Right hindlimb (tissue), 1 donor: Measurements from ENCODE around the gene STARD3.

Experiments
- DNase-seq: peaks from one replicate; pipeline ENCODE4 v3.0.0-alpha.2; 2018

STARD3 gene

DNA sequence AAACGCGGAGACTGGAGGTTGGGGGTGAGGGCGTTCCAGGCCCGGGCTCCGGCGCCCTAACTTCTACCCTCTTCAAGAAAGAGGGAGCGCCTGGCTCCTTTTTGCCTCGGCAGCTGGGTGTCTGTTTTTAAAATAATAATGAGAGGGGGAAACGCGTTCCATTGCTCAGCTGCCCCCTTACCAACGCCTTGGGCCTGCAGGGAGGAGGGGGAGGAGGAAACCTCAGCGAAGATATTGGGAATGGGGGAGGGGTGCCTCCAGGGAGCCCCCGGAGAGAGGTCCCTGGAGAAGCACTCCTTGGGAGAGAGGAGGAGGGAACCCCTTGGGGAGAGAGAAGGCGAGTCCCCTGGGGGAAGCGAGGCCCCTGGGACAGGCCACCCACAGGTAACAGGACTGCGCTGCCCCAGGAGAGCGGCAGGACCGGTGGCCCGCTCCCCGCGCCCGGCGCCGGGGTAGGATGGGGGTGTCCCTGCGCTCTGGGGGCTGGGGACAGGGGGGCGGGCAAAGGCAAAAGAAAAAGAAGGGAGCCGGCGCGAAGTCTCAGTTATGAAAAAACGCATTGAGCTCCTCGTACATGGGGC lies 31.9 kb upstream of the STARD3 start:
- DNase-seq = no peak

DNA sequence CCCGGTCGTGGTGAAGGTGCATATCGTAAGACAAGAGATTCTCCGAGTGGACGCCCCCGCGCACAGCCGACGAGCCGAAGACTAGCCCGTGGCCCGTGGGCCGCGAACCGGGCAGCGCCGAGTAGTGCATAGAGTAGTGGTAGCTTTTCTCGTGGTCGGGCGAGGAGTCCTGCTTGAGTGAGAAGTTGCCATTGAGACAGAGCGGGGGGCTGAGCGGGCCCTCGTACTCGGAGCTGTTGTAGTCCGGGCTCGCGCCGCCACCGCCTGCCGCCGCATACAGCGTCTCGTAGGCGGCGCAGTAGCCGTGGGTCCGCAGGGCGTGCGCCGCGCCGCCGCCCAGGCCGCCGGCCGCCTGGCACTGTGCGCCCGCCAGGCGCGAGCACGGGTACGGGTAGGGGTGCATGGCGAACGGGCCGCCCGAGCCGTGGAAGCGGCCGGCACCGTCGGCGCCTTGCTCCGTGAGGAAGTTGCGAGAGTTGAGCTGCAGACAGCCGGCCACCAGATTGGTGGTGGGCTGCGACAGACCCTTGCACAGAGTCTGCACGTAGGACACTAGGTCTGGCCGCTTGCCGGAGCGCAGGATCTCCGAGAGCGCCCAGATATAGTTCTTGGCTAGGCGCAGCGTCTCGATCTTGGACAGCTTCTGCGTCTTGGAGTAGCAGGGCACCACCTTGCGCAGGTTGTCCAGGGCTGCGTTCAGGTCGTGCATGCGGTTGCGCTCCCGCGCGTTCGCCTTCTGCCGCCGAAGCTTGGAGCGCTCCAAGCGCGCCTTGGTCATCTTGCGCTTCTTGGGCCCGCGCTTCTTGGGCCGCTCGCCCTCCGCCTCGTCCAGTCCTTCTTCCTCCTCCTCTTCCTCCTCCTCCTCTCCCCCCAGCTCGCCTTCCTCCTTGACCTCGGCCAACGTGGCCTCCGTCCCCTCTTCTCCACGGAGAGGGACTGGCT lies 31.2 kb upstream of the STARD3 start:
- DNase-seq = no peak

DNA sequence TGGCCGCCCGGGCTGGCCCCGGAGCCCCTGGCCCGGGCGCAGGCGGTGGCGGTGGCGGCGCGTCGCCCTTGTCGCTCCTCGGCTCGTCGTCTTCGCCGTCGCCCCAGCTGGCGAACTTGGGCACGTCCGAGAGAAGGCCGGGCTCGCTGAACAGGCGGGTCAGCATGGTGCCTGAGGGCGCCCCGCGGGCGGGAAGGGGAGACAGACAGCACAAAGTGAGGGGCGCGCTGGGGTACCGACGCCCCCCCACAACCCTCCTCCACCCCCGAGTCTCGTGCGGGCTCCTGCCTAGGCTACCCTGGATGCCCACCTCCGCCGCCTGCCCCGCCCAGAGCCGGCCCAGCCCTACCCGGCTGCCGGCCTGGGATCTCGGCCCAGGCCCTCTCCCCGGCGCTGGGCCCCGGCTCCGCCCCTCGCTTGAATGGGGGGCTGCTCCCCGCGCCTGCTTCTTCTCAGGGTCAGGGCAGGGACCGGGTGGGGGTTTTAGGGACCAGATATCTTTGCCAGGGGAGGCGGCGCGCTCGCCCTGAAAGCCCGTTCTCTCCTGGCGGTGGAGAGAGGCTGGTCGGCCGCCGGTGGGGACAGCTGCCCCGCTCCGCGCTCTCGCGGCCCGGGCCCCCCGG lies 30.4 kb upstream of the STARD3 start:
- DNase-seq = no peak

DNA sequence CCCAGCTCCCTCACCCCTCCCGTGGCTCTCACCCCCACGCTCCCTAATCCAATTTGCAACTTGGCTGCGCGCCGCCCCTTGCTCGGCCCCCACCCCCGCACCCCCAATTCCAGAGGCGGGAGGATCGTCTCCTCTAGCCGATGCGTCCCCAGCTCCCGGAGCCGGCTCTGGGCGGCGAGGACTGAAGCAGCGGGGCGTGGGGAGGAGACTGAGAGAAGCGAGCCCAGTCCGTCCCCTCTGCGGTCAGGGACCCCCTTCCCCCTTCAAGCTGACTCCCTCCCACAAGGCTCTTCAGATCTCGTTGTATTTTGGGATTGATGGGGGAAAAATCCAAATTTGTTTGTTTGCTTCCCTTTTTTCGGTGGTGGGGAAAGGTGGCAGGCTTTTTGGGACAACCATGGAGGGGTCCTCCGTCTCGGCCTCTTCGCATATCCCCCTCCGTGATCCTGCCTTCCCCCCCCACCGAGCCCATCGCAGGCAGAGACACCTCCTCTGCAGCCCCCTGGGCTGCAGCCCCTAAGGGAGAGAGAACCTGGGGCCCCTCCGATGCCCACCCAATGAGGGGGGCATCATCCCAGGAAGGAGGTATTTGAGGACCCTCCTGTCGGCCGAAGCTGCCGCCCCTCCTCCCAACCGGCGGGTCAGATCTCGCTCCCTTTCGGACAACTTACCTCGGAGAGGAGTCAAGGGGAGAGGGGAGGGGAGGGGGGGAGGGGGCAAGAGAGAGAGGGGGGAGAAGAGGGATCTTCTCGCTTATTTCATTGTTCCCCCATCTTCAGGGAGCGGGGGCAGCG lies 29.7 kb upstream of the STARD3 start:
- no peak for DNase-seq

DNA sequence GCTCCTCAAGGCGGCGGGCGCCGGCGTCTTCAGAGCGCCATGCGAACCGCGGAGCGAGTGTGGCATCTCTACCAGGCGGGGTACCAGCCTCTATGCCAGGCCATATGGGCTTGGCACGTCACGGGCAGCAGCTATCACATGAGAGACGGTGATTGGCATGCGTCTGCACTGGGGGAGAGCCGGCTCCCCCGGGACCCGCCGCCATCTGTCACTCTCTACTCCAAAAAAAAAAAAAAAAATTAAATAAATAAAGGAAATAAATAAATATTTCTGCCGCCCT lies 29.2 kb upstream of the STARD3 start, which contains the start of gene NEUROD2:
Gene NEUROD2, minus strand, starts transcription at position 70 of the 280 bp plus-strand sequence. CDS start 1,321 bp downstream, outside the sequence.
- no peak for DNase-seq

DNA sequence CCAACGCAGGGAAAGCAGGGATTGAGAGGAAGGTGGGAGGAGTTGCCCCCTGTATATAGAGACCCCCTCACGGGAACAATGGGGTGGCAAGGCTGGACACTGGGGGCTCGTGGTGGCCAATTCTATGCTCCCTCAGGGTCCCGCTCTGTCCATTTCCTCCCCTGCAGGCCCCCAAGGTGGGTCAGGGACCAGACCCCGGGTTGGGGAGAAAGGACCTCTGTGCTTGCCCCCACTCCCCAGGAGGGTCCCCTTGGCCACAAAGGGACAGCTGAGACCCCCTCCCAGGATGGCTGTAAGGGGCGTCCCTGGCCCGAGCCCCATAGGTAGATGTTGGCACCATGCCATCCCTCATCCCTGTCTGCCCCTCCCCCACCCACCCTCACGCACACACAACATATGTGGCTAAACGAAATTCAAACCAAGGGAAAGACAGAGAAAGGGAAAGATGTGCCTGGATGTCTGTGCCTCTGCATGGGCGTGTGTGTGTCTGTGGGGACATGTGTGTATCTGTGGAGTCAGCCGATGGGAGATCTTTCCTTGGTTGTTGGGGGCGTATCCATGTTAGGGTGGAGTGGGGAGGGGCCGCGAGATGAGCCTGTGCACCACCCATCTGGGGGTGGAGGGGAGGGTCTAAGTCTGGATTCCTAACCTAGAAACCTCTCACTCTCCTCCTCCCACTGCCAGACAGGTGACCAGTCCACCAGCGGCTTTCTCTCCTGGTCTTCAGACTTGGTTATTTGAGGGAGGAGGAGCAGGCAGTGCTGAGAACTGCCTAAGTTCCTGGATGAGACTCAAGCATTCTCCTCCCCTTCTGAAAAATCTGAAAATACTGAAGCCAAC lies 28.6 kb upstream of the STARD3 start:
- no peak for DNase-seq

DNA sequence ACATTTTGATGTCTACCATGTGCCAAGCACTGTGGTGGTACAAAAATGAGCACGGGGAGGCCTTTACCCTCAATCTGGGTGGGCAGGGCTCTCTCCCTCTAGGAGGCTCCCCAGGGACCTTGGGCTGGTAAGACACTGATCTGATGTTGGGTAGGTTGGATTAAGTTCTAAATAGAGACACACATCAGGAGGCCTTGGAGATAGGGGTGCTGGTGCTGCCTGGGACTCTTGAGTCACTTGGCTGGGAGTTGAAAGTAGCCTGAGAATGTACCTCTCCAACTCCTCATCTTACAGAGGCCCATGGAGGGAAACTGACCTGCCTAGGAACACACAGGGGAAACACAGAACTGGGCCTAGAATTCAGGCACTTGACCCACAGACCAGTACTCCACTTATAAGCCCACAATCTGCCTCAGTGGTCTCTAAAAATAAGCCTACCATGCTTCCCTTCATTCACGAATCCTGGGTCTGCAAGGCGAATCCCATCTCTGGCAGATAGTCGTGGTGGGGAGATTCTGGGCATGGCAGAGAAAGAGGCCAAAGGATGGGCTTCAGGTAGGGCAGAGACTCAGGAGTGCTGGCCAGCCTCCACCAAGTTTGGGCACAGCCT lies 27.4 kb upstream of the STARD3 start:
- no peak for DNase-seq

DNA sequence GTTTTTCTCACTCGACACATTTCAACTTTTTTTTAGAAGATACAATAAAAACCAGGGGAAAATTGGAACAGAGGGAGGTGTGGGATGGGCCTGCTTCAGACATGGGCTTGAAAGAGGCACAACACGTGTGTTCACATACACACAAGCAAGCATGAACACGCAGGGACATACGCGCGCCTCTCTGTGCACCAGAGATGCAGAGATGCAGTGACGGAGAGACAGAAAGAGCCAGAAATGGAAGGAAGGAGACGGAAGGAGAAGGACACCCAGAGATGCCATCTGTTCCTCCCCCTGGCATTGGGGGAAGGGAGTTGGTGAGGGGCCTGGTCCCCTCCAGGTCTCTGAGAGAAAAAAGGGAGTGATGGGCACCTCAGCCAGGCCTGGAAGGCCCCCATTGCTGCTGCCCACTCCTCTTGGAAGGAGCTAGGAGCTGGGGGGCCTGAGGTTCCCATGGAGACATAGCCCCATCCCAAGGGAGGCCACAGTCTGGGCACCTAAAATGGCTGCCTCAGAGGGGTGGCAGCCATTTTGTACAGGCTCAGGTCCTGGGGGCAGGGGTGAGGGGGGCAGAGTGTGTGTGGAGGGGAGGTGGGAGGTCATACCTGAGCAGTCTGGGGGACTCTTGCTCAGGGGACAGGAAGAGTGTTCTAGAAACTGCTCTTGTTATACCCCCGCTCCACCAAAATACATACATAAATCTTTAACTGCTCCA lies 25.4 kb upstream of the STARD3 start:
- DNase-seq = no peak

DNA sequence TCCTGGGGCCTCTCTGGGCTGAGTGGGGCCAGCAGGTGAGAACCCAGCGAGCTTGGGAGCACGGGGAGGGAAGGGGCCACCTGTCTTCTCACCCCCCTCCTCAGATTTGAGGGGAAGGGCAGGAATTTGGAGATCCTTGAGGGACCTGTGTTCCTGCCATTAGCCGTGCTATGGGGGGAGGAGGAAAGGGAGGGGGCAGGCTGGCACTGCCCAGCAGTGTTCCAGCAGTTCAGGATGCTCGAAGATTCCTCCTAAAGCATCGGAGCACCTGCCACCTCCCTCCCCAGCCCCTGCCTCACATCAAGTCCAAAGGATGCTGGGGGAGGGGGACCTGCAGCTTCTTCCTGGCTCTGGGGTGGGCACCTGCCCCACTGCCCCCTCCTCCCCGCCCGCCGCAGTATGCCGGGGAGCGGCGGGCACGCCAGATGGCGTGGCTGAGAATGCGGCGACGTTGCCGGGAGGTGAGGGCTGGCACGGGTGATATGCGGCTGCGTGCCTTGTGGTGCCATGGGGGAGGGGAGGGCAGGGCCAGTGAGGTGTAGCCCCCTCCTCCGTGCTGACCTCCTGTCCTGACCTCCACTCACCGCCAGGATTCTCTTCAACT lies 24.6 kb upstream of the STARD3 start:
- no peak for DNase-seq

DNA sequence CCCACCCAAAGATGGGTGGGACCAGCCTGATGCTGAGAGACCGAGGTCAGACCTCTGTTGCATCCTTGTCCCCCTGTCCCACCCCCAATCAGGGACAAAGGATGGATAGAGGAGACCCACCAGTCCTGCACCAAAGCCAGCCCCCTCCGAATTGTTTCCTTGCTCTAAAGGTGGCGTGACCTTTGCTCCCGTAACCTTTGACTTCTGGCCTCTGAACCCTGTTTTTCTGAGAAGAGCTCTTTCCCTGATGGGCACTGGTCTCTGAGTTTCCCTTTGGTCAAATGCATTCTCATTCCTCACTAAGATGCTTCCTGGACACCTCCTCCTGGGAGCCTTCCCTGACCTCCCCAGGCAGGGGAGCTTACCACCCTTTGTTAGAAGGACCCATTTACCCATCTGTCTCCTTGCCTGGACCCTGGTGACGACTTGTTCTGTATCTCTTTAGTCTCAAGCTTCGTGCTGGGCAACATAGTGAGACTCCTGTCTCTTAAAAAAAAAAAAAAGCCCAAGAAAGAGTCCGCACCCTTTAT lies 23.9 kb upstream of the STARD3 start:
- DNase-seq = no peak

DNA sequence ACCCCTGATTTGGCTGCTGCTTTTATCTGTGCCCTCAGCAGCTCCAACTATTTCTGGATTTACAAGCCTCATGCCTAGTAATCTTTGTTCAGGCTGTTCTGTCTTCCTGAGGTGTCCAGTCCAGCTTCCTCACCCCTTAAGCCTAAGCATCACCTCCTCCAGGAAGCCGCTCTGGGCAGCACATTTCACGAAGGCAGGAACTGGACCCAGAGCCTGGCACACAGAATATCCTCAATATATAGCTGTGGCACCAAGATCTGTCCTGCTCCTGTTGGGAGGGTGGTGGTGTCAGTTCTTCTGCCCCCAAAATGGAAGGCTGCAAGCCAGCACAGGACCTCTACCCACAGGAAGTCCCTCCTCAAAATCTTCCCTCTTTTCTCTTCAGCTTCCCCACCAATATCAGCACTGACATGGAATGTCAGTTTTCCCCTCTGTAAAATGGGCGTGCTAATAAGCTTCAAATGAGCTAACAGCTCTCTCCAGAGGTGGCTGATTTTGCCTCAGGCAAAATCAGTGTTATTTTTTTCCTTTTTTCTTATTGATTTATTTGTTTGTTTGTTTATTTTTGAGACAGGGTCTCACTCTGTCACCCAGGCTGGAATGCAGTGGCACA lies 22.3 kb upstream of the STARD3 start:
- DNase-seq = no peak

DNA sequence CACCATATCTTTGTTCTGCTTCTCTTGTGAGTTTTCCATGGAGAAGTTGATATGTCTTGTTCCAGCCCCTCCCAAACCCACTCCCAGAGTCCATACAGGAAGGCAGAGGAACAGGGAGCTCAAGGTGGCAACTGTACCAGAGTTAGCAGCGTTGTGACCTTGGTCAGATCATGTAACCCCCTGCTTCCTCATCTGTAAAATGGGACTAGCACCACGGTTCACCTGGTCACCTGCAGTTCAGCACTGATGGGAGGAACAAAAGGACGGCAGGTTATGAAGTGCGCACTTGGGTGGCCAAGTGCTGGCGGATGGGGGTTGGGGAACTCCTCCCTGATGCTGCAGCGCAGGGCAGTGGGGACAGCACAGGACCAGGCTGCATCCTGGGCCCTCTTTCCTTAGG lies 21.5 kb upstream of the STARD3 start:
- no peak for DNase-seq

DNA sequence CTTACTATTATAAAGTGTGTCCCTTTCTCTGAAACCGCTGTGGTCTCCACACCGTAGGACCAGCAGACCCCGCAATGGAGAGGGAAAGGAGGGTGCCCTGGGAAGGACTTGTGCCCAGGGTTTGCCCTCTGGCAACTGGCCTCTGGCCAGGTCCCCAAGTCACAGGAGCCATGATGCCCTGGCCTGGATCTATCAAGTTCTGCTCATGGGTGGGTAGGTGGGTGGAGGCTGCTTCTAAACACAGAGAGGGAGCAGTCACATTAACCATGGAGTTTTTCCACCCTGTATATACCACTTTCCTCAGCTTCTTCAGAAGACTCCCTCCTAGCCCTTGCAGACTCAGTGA lies 19.9 kb upstream of the STARD3 start:
- DNase-seq = no peak

DNA sequence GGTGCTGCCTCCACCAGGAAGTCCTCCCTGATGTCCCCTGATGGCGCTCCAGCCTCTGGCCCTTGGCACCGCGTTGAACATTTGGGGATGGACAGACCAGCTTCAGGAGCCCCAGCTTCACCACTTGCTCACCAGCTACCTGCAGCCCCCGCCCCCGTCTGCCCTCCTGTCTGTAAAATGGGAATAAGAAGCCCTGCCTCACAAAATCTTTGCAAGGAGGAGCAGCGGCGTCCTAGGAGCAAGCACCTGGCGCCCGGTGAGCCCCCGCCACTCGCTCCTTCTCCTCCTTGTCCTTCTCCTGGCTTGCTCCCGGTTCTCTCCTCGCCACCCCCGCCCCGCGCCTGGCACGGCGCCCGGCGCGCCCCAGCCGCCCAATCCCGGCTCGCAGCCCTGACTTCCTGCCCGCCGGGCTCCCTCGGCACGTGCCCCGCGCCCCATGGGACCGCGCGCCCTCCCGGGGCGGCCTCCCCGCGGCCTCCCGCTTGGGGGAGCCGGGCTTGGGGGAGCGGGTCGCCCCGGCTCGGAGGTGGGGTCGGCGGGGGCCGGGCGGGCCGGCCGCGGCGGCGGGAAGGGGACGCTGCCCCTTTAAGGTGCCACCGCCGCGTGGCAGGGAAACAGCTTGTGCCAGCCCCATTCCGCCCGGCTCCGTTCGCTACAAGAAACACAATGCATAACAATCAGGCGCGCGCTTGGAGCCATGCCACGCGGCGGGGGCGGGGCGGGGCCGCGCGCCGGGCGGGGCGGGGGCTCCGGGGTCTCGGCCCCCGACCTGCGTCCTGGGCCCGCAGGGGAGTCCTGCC lies 19.3 kb upstream of the STARD3 start:
- peak; percentile 69 for DNase-seq

DNA sequence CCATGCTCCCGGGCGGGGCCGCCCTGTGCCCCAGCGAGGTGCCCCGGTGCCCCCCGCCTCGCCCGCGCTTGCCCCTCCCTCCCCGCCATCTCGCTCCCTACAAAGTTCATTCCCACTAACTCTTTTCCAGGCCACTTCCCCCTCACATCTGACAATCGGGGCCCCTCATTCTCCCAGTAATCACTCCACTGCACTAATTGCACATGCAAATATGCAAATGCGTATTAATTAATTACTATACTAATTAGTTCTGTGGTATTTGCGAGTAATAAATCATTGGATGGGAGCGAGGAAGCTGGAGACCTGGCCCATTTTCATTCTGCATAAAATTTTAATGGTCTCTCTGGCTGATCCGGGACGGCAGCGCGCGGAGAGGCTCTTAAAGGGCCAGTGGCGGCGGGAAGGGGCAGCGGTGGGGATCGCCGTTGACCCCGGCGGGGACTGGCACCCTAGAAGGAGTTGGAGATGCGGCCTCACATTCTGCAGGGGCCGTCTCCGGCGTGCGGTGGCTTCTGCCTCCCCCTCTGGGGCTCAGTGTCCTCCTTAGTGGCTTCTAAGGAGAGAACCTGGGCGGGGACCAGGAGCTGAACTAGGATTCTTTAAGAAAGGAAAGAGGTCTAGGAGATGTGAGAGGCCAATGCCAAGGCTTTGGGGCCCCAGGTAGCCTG lies 18.6 kb upstream of the STARD3 start:
- peak; percentile 41 for DNase-seq

DNA sequence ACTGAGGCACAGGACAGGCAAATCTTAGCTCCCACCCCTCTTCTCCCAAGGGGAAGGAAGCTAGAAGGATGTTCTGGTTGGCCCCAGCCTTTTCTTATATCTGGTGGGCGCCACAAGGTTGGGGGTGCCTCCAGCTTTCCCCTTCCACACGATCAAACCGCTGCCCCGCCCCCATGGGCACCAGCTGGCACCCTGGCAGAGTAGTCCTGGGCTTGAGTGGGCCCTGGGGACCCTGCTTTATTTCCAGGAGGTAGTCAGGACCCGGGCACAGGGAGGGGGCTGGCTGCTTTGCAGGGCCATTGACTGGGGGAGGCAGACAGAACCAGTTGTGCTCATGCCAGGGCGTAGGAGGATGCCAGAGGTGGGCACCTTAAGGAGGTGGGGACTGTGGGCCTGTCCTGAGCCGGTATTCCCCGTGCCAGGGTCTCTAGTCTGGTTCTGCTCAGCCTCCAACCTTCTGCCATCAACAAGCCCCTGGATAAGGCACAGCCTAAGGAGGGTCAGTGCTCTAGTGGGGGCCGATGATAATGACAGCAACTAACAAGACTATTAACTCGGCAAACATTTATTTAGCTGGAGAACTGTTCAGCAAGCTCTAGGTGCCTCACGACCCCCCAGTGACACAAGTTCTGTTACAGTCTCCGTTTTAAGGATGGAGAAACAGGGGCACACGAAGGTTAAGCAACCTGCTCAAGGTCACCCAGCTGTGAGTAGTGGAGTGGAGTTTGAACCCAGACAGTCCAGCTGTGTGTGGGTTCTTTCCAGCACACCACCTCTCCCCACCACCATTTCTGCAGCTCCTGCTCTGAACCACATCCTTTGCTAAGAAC lies 17.8 kb upstream of the STARD3 start:
- no peak for DNase-seq

DNA sequence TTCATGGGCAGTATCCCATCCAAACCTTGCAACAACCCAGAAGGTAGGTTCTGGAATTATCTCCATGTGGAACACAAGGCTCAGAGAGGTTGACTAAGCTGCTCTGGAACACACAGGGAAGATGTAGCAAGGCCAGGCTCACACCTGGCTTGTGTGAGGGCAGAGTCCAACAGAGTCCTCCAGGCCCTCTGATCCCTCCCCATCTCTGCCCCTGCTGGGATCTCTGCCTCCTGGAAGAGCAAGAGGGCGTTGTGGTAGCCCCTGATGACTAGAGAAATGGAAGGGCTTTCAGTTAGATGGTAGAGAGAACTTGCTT lies 17.2 kb upstream of the STARD3 start:
- DNase-seq = no peak
